ENCODE results near the gene ASB7.

- TF ChIP-seq EP300 (IDR thresholded peaks at IDR 0.05) (no peak), POLR2A (IDR thresholded peaks at IDR 0.05) (no peak), POLR2AphosphoS5 (IDR thresholded peaks at IDR 0.05) (no peak)
- TF ChIP-seq, protein P1, sequence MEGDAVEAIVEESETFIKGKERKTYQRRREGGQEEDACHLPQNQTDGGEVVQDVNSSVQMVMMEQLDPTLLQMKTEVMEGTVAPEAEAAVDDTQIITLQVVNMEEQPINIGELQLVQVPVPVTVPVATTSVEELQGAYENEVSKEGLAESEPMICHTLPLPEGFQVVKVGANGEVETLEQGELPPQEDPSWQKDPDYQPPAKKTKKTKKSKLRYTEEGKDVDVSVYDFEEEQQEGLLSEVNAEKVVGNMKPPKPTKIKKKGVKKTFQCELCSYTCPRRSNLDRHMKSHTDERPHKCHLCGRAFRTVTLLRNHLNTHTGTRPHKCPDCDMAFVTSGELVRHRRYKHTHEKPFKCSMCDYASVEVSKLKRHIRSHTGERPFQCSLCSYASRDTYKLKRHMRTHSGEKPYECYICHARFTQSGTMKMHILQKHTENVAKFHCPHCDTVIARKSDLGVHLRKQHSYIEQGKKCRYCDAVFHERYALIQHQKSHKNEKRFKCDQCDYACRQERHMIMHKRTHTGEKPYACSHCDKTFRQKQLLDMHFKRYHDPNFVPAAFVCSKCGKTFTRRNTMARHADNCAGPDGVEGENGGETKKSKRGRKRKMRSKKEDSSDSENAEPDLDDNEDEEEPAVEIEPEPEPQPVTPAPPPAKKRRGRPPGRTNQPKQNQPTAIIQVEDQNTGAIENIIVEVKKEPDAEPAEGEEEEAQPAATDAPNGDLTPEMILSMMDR (IDR thresholded peaks at IDR 0.05): no peak
Measured at GRCh38 chr15:100692246-100692645, 89.9 kb downstream of the ASB7 start.
